ENCODE measurements around the gene MFGE8. TPM values are rescaled to one million over a fixed set of nuclear protein-coding genes. Genes with fewer than 3 reads are reported as not detected.

Gene MFGE8
- total RNA-seq, 1 experiment from 2014 or later = 254 TPM

DNA sequence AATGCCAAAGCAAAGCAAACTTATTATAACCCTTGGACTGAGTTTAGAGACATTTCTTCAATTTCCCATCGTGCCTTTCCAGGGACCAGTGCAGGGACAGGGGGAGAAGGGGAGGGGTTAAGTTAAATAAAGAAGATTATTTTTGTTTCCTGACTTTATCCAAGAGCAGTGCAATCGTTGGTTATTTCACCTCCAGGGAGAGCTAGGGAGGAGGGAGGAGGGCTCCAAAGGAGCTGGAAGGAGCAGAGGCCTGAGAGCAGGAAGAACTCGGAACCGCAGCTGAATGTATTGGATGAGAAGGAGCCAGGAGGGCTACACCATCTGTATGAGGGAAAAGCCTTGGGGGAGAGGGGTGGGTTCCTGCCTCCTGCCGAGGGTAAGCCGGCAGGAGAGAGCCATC is 38.5 kb downstream of the MFGE8 start:
- POLR2A ChIA-PET = no interaction called here
- Mint-ChIP-seq H3K27ac (ENCODE audit: low read depth, unreplicated experiment) (no peak overlapping the region), H3K36me3 (ENCODE audit: insufficient read depth, unreplicated experiment) (no peaks in the 10 kb centered on the region), H3K4me3 (ENCODE audit: unreplicated experiment) (no peak overlapping the region), H3K4me1 (ENCODE audit: insufficient read depth, unreplicated experiment) (no peaks in the 10 kb centered on the region), H3K9me3 (ENCODE audit: unreplicated experiment) (no peaks in the 10 kb centered on the region), H3K27me3 (ENCODE audit: insufficient read depth, unreplicated experiment) (peaks cover 20% of the 10 kb centered on the region)
- CTCF ChIA-PET = no interaction called here
- DNase-seq (ENCODE audit: unreplicated experiment) = no peak
- TF ChIP-seq, protein P1, sequence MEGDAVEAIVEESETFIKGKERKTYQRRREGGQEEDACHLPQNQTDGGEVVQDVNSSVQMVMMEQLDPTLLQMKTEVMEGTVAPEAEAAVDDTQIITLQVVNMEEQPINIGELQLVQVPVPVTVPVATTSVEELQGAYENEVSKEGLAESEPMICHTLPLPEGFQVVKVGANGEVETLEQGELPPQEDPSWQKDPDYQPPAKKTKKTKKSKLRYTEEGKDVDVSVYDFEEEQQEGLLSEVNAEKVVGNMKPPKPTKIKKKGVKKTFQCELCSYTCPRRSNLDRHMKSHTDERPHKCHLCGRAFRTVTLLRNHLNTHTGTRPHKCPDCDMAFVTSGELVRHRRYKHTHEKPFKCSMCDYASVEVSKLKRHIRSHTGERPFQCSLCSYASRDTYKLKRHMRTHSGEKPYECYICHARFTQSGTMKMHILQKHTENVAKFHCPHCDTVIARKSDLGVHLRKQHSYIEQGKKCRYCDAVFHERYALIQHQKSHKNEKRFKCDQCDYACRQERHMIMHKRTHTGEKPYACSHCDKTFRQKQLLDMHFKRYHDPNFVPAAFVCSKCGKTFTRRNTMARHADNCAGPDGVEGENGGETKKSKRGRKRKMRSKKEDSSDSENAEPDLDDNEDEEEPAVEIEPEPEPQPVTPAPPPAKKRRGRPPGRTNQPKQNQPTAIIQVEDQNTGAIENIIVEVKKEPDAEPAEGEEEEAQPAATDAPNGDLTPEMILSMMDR (IDR thresholded peaks at IDR 0.05; ENCODE audit: unreplicated experiment) = no peak
- BruUV-seq (replicated peaks) = no TSS peak
- intact Hi-C loops (cut with micrococcal nuclease) = loop anchor here (5.0 kb wide), 1 partner anchor 217 kb away; no protein-coding TSS in a partner anchor

DNA sequence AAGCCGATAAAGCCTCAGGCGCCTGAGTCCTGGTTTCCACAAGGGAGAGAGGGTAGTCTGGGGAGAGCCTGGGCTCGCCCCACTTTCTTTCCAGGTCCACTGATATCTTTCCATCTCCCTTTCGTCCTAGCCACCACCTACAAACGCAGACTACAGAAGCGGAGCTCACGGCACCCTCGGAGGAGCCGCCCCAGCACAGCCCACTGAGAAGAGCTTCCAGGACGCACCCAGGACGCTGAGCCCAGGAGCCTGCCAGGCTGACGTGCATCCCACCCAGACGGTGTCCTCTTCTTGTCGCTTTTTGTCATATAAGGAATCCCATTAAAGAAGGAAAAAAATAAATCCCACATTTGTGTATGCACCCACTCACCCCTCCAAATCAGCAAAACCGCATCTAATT is 38.9 kb downstream of the MFGE8 start:
- DNase-seq (ENCODE audit: unreplicated experiment) = no peak
- Mint-ChIP-seq H3K36me3 (ENCODE audit: insufficient read depth, unreplicated experiment) (no peaks in the 10 kb centered on the region), H3K4me3 (ENCODE audit: unreplicated experiment) (no peak overlapping the region), H3K27ac (ENCODE audit: low read depth, unreplicated experiment) (no peak overlapping the region), H3K9me3 (ENCODE audit: unreplicated experiment) (no peaks in the 10 kb centered on the region), H3K4me1 (ENCODE audit: insufficient read depth, unreplicated experiment) (no peaks in the 10 kb centered on the region), H3K27me3 (ENCODE audit: insufficient read depth, unreplicated experiment) (peaks cover 20% of the 10 kb centered on the region)
- CTCF ChIA-PET = no interaction called here
- no TSS peak for BruUV-seq (replicated peaks)
- intact Hi-C loops (cut with micrococcal nuclease) = no loop called here
- TF ChIP-seq, protein P1 (IDR thresholded peaks at IDR 0.05; ENCODE audit: unreplicated experiment) = no peak
- POLR2A ChIA-PET = no interaction called here

DNA sequence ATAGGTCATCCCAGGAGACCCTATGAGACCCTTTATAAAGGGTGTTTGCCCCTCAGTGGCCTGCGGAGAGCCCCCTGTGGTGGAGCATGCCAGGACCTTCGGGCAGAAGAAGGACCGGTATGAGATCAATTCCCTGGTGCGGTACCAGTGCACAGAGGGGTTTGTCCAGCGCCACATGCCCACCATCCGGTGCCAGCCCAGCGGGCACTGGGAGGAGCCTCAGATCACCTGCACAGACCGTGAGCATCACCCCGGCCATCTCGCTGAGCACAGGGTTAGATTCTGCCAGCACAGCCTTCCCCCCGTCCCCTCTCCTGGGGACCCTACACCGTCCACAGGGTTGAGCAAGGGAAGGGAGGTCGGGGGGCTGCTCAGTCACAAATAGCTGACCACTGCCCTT is 39.4 kb downstream of the MFGE8 start:
- no TSS peak for BruUV-seq (replicated peaks)
- H3K27me3 Mint-ChIP-seq (ENCODE audit: insufficient read depth, unreplicated experiment) = peaks cover 20% of the 10 kb centered on the region
- H3K4me1 Mint-ChIP-seq (ENCODE audit: insufficient read depth, unreplicated experiment) = no peaks in the 10 kb centered on the region
- TF ChIP-seq, protein P1 (IDR thresholded peaks at IDR 0.05; ENCODE audit: unreplicated experiment) = no peak
- intact Hi-C loops (cut with micrococcal nuclease) = no loop called here
- H3K4me3 Mint-ChIP-seq (ENCODE audit: unreplicated experiment) = no peak overlapping the region
- ChIA-PET CTCF (no interaction called here), POLR2A (no interaction called here)
- no peaks in the 10 kb centered on the region for H3K9me3 Mint-ChIP-seq (ENCODE audit: unreplicated experiment)
- no peaks in the 10 kb centered on the region for H3K36me3 Mint-ChIP-seq (ENCODE audit: insufficient read depth, unreplicated experiment)
- no peak overlapping the region for H3K27ac Mint-ChIP-seq (ENCODE audit: low read depth, unreplicated experiment)
- no peak for DNase-seq (ENCODE audit: unreplicated experiment)

DNA sequence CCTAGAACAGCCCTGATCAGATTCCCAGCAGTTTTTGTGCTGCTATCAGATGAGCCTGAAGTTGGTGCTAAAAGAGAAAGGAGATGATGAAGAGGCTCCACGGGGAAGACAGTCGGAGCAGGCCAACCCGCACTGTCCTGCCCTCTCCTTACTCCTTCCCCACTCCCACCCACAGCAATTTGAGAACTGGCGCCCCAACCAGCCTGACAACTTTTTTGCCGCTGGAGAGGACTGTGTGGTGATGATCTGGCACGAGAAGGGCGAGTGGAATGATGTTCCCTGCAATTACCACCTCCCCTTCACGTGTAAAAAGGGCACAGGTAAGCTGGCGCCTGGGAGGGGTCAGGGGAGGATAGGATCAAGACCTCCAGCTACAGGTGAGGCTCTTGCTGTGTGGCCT is 40.5 kb downstream of the MFGE8 start:
- ChIA-PET CTCF (interaction anchor here (0.7 to 1.4 kb wide), 3 partner anchors 28 to 371 kb away, joined by 3 to 5 read pairs (median 4); partner anchors contain the start of gene FANCI), POLR2A (no interaction called here)
- Mint-ChIP-seq H3K27ac (ENCODE audit: low read depth, unreplicated experiment) (no peak overlapping the region), H3K4me1 (ENCODE audit: insufficient read depth, unreplicated experiment) (no peaks in the 10 kb centered on the region), H3K4me3 (ENCODE audit: unreplicated experiment) (no peak overlapping the region), H3K9me3 (ENCODE audit: unreplicated experiment) (no peaks in the 10 kb centered on the region), H3K36me3 (ENCODE audit: insufficient read depth, unreplicated experiment) (no peaks in the 10 kb centered on the region), H3K27me3 (ENCODE audit: insufficient read depth, unreplicated experiment) (peaks cover 20% of the 10 kb centered on the region)
- TF ChIP-seq, protein P1 (IDR thresholded peaks at IDR 0.05; ENCODE audit: unreplicated experiment) = no peak
- DNase-seq (ENCODE audit: unreplicated experiment) = no peak
- intact Hi-C loops (cut with micrococcal nuclease) = no loop called here
- no TSS peak for BruUV-seq (replicated peaks)
